NB4 (cell line): ENCODE results near the gene SH2D4B.

Experiments used
- CTCF ChIP-seq: IDR thresholded peaks from one replicate; pipeline ENCODE4 v1.5.1; 2012; ENCODE audit warnings: low read depth, low read length
- MAX ChIP-seq: IDR thresholded peaks from 2 replicates; pipeline ENCODE4 v1.6.1; 2011; ENCODE audit warnings: low read depth, low read length
- POLR2A ChIP-seq: IDR thresholded peaks from 2 replicates; pipeline ENCODE4 v1.6.1; 2011; ENCODE audit warnings: mild to moderate bottlenecking; ENCODE audit not compliant: insufficient read length; ENCODE audit errors: extremely low read depth

GRCh38 chr10:80538481-80539185 lies 931 bp downstream of the SH2D4B start:
- TF ChIP-seq MAX (no peak), CTCF (no peak), POLR2A (no peak)
